ENCODE measurements around the gene DISP3. TPM values are rescaled to one million over a fixed set of nuclear protein-coding genes. Genes with fewer than 3 reads are reported as not detected.

Gene DISP3
- total and polyA plus RNA-seq, 8 donors: 0.13 to 6.7 (median 0.74) TPM

GRCh38 chr1:11507309-11507708 is 28.4 kb downstream of the DISP3 start:
- H3K27me3 ChIP-seq: no peaks in the 10 kb centered on the region
- DNase-seq (no peak), ATAC-seq (no peak), FAIRE-seq (no peak)
- no peak overlapping the region for H3K4me3 ChIP-seq
- intact Hi-C loops (cut with DNase I): no loop called here
- peaks cover 0 to 3% (median 0%) of the 10 kb centered on the region in 4 donors for H3K9me3 ChIP-seq
- TF ChIP-seq CTCF (IDR thresholded peaks at IDR 0.05): no peak
- 31% methylated on average over 2 of the region's 2 CpGs for WGBS, 2 donors
- H3K4me1 ChIP-seq: no peaks in the 10 kb centered on the region
- H3K36me3 ChIP-seq: no peaks in the 10 kb centered on the region
- H3K27ac ChIP-seq: no peak overlapping the region

GRCh38 chr1:11513681-11514080 is 34.7 kb downstream of the DISP3 start:
- no peak for TF ChIP-seq CTCF (IDR thresholded peaks at IDR 0.05)
- Histone ChIP-seq H3K27ac (no peak overlapping the region), H3K36me3 (no peaks in the 10 kb centered on the region), H3K4me1 (no peaks in the 10 kb centered on the region), H3K9me3 (no peaks in the 10 kb centered on the region), H3K4me3 (no peak overlapping the region), H3K27me3 (no peaks in the 10 kb centered on the region)
- ATAC-seq (no peak), DNase-seq (no peak), FAIRE-seq (no peak)
- intact Hi-C loops (cut with DNase I): no loop called here
- 75% methylated on average over 1 of the region's 1 CpG for WGBS, 2 donors

- H3K36me3 ChIP-seq: no peaks in the 10 kb centered on the region
- H3K4me3 ChIP-seq: no peak overlapping the region
- 57 to 74% methylated on average over 4 of the region's 4 CpGs for WGBS, 2 donors
- no peak for DNase-seq
- no peak for FAIRE-seq
- no peak for ATAC-seq
- no peaks in the 10 kb centered on the region for H3K9me3 ChIP-seq
- no peaks in the 10 kb centered on the region for H3K27me3 ChIP-seq
- no peak overlapping the region for H3K27ac ChIP-seq
- TF ChIP-seq CTCF (IDR thresholded peaks at IDR 0.05): no peak
- H3K4me1 ChIP-seq: no peaks in the 10 kb centered on the region
- intact Hi-C loops (cut with DNase I): no loop called here
Observed at GRCh38 chr1:11514366-11514765, 35.4 kb downstream of the DISP3 start.

- no peak for FAIRE-seq
- Histone ChIP-seq H3K27me3 (no peaks in the 10 kb centered on the region), H3K36me3 (no peaks in the 10 kb centered on the region), H3K27ac (no peak overlapping the region), H3K4me1 (no peaks in the 10 kb centered on the region), H3K9me3 (no peaks in the 10 kb centered on the region), H3K4me3 (no peak overlapping the region)
- intact Hi-C loops (cut with DNase I): no loop called here
- TF ChIP-seq CTCF (IDR thresholded peaks at IDR 0.05): no peak
- peak in 1 of 6 donors; percentile 31 for DNase-seq
- WGBS, 2 donors: 85 to 87% methylated on average over 21 of the region's 21 CpGs
- ATAC-seq: no peak
Observed at GRCh38 chr1:11515368-11516300, 36.7 kb downstream of the DISP3 start.

Data from pancreas (tissue), 10 donors.